ENCODE data around the gene CD200R1L. TPM values are rescaled to one million over a fixed set of nuclear protein-coding genes. Genes with fewer than 3 reads are reported as not detected.
A peak's percentile ranks its signal among the peaks of the same experiment; 100 is the strongest.

Gene CD200R1L
- total and polyA plus RNA-seq, 9 of the 15 experiments (the other 6 are each of a cell fraction or from before 2014, with no cell fraction given) = not detected

- TF ChIP-seq ZNF280A (IDR thresholded peaks at IDR 0.05; ENCODE audit: low read depth, partially characterized antibody) (no peak), MAFF (IDR thresholded peaks at IDR 0.05; ENCODE audit: low read length) (peak; percentile 59; the same call in 1 of the 2 replicates), ZNF316 (IDR thresholded peaks at IDR 0.05) (peak; percentile 89), PURB (CRISPR knock-in tag; IDR thresholded peaks at IDR 0.05; ENCODE audit: low read depth) (no peak), FOXJ3 (CRISPR knock-in tag; IDR thresholded peaks at IDR 0.05) (no peak), ZNF512 (tag; IDR thresholded peaks at IDR 0.05) (no peak), ESRRA (IDR thresholded peaks at IDR 0.05; ENCODE audit: borderline replicate concordance, low read depth) (no peak), ZNF239 (CRISPR knock-in tag; IDR thresholded peaks at IDR 0.05) (no peak), HIVEP1 (CRISPR knock-in tag; IDR thresholded peaks at IDR 0.05) (no peak), FOXA1 (IDR thresholded peaks at IDR 0.05; ENCODE audit: borderline replicate concordance) (no peak), ZHX1 (conservative IDR thresholded peaks at IDR 0.05; ENCODE audit: low read length) (no peak), ZBTB33 (CRISPR knock-in tag; IDR thresholded peaks at IDR 0.05) (no peak), ZFP30 (CRISPR knock-in tag; IDR thresholded peaks at IDR 0.05; ENCODE audit: borderline replicate concordance) (no peak), CLOCK (CRISPR knock-in tag; IDR thresholded peaks at IDR 0.05; ENCODE audit: borderline replicate concordance) (no peak), HDAC8 (tag; IDR thresholded peaks at IDR 0.05) (no peak), NCOA4 (IDR thresholded peaks at IDR 0.05; ENCODE audit: partially characterized antibody) (no peak), NBN (IDR thresholded peaks at IDR 0.05; ENCODE audit: low read depth) (no peak), CCNT2 (IDR thresholded peaks at IDR 0.05; ENCODE audit: borderline replicate concordance, extremely low read depth, insufficient read length, low read depth, low read length) (no peak)
Measured at GRCh38 chr3:112770032-112770626, 76.5 kb downstream of the CD200R1L start (continued).
